NCI-H187 treated with DMSO at 0.1 percent for 48 hours (cell line): ENCODE measurements around the gene ZFP82.

Experiments used
- DNase-seq: peaks from one replicate; lab custom pipeline; 2025; lab: John Stamatoyannopoulos, UW

ZFP82 gene

GRCh38 chr19:36373638-36374156, 44.7 kb downstream of the ZFP82 start:
- no peak for DNase-seq

GRCh38 chr19:36371886-36372285, 46.6 kb downstream of the ZFP82 start:
- no peak for DNase-seq

GRCh38 chr19:36363845-36364244, 54.6 kb downstream of the ZFP82 start:
- DNase-seq: no peak
